GM21367 (cell line): ENCODE data around the gene CEP192.
"Not testable (repeated sequence)": the region's sequence is repeated elsewhere in the genome, so short reads cannot be mapped to it uniquely, and the experiment has no call there.

Source experiments
- ATAC-seq: cut with Tn5 transposase; IDR thresholded peaks from one replicate; pipeline ENCODE4 v1.9.1; 2021; ENCODE audit not compliant: unreplicated experiment

Gene CEP192

GRCh38 chr18:12989397-12990122 lies 1.6 kb upstream of the CEP192 start:
- ATAC-seq, result no peak

DNA sequence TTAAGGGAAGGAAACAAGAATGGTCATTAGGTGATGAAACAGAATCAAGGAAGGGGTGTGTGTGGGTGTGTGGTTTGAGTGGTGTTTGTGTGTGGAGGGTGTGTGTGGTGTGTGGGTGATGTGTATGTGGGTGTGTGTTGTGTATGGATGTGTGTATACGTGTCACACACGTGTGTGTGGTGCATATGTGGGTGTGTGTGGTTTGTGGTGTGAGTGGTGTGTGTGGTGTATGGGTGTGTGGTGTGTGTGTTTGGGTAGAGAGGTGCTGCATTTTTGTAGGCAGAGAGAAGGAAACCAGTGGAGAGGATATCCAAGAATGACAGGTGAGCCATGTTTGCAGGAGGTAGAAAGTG lies 1.1 kb upstream of the CEP192 start:
- ATAC-seq, result no peak

GRCh38 chr18:12990641-12990966 lies 558 bp upstream of the CEP192 start:
- no peak for ATAC-seq

- no peak for ATAC-seq
Measured at GRCh38 chr18:12991821-12992179, 638 bp downstream of the CEP192 start.

- ATAC-seq, result no peak
Measured at GRCh38 chr18:12993439-12993838, 2.3 kb downstream of the CEP192 start.

DNA sequence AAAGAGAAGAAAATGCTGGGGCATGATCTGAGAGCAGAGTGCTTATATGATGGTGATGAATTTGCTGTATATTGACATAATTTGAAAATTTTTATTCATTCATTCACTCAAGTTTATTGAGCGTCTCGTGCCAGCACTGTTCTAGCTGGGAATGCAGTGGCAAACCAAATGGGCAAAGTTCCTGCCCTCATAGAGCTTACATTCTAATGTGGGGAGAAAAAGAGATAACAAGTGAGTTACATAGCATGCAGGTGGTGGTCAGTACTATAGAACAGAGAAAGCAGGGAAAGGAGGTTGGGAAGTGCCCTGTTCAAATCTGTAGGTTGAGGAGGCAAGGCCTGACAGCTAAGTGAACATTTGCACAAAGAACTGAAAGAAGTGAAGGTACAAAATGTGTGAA lies 4.3 kb downstream of the CEP192 start:
- ATAC-seq, result no peak

- ATAC-seq, result no peak
Measured at GRCh38 chr18:12995952-12996477, 4.9 kb downstream of the CEP192 start.

DNA sequence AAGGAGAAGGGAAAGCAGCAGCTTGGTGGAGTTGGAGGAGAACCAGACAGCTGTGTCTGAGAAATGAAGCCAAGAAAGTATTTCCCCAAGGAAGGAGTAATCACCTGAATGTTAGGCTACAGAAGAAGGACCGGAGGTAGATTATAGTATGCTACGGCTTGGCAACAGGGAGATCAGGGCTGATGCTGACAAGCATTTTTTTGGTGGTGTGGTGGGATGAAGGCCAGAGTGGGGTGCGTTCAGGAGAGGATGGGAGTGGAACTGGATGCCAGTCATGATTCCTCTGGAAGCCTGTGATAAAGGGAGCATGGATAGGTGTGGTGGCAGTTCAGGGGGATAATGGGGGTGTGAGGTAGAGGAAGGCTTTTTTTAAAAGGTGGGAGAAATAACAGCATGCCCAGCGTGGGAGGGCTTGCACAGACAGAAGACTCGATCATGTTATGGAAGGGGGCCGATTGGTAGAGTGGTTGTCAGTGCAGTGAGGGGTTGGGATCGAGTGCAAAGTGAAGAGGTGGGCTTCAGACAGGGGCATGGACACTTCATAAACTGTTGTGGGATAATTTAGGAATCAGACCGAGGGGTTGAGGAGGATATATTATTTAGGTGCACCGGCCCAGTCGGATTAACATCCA lies 5.6 kb downstream of the CEP192 start:
- ATAC-seq, result no peak

- ATAC-seq, result not testable (repeated sequence)
Measured at GRCh38 chr18:12997330-12997729, 6.2 kb downstream of the CEP192 start.

DNA sequence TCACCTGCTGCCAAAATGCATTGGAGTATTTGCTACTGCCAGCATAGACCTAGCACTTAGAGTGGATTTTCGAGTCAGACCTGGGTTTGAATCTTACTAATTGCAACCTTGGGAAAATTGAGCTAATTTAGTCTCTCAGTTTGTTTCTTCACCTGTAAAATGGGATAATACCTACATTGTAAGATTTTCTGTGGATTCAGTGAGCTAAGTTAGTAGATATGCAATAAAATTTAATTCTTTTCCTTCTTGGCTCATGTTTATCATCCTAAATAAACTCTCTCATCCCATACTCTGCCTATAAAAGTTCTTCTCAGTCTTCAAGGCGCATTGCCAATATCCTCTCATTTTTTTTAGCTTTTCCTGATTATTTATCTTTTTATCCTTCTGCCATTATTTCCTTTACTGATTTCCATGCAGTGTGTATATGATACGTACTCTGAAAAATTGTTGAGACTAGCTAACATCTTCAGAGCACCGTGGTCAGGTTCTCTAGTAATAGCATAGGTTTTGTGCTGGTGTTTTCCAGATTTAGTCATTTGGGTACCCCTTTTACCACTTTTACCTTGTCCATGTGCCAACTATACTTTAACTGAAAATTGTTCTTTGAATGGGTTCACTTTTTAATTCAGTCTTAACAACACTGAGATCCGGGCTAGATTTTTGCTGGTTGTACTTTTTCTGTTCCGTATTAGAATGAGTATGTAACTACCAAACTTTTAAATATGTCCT lies 7.3 kb downstream of the CEP192 start:
- ATAC-seq, result no peak

GRCh38 chr18:13003466-13003896 lies 12.3 kb downstream of the CEP192 start:
- ATAC-seq, result no peak

DNA sequence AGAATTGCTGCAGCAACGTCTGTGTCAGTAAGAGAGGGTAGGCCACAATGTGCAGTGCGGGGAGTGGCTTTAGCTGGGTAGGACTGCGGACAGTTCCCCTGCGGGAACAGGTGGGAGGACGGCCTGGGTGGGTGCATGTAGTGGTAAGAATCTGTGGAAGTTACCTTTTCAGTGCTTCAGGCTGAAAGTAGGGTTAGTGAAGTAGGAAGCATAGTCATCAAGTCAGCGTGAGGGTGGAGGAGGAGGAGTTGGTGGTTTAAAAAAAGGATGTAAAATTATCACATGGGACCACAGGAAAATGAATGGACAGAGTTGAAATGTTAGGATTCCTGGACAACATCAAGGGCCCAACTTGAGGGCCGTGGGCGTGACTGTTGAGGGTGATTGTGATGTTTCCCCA lies 13.2 kb downstream of the CEP192 start:
- no peak for ATAC-seq

DNA sequence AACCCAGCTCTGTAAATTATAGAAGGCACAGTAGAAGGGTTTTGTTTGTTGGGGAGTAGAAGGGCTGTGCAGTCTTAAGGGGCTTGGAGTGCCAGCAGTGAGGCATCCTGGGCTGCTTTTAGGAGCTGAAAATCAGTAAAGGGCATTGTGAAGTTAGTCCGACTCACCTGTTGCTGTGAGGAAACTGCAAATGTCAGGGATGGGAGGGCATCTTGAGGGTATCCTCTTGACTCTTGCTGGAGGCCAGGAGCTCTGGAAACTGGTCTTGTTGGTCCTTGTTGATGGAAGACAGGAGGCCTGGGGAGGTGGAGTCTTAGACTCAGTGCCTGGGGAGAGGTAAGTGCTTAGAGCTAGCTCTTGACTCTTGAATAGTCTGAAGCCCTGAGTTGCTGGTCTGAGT lies 14.1 kb downstream of the CEP192 start:
- ATAC-seq, result no peak

DNA sequence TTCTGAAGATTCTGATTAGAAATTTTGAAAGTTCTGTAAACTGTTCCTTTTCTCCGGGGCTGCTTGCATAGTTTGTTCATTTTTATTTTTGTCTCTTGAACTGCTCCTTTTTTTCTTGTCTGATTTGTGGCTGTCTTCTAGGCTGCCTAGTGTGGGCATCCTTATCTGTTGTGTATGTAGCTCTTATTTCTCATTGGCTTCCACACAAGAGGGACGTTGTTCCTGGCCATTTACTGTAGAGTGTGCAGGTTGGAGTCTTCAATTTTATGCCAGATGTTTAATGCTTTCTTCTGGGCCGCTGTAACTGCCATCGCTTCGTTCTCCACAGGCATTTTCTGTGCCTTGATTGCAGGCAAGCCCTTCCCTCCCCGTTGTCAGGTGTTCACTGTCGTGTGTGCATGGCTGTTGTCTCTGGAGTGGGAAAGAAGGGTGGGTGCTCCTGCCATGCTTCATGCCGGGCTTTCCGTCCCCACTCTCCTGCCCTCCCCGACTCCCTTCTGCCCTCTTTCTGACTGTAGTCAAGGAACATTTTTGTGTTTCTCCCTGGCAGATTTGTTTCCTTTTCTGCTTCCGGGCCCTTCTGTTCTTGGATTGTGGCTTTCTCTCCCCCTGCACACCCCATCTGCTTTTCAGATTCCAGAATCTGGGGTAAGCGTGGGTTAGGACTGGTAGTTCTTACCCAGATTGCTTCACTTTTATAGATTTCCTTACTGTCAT lies 15.5 kb downstream of the CEP192 start:
- no peak for ATAC-seq

GRCh38 chr18:13007248-13007560 lies 16.0 kb downstream of the CEP192 start:
- ATAC-seq, result no peak

GRCh38 chr18:13011719-13012118 lies 20.6 kb downstream of the CEP192 start:
- ATAC-seq, result no peak

GRCh38 chr18:13014232-13014631 lies 23.1 kb downstream of the CEP192 start:
- no peak for ATAC-seq

- ATAC-seq, result no peak
Measured at GRCh38 chr18:13014818-13015217, 23.7 kb downstream of the CEP192 start.

DNA sequence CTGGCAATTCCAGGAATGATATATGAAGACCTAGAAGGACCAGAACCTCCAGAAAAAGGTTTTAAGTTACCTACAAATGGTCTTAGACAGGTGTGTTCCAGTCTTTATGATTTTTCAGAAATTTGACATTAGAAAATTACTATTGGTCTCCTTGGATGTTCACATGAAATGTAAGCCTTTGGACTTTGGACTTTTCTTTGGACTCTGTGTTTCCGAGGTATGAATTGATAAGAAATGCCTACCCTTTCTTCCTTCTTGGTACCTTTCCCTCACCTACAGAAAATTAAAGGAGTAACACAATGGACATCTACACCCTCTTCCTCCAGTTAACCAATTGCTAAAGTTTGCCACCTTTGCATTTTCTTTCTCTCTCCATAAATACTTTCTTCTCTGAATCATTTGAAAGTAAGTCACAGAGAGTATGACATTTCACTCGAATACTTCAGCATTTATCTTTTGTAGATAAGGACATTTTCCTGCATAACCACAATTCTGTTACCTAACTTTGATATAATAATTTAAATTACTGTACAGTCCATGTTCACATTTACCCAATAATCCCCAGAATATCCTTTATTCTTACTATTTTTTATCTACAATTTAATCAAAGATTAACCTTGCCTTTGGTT lies 26.2 kb downstream of the CEP192 start:
- ATAC-seq, result no peak

DNA sequence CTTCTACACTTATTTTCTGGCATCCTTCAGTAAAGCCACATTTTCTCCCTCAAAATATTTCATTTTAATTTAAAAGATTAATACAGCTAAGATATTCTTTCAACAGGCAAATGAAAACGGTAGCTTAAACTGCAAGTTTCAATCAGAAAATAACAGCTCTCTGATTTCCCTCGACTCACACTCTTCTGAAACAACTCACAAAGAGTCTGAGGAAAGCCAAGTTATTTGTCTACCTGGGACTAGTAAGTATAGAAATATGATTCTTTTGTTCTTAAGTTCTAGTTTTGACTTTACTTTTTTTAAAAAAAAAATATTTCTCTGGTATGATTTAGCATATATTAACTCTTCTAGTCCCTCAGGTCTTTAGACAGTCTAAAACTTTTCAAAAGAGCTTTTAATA lies 27.2 kb downstream of the CEP192 start:
- no peak for ATAC-seq

DNA sequence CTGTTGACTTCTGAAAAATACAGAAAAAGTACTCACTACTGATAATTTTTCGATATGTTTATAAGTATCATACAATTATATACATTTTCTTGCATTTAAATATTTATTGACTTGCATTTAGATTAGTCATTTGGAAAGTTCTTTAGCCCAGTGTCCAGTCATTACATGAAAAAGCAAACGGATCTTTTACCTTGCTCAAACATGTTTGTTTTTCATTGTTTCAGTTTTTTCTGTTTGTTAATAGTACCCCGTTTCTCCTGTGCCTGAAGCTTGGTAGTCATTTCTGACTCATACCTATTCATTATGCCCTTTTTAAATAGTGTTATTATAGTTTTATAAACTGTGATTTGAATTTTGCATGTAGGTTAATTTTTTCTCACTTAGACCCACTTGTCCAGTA lies 28.1 kb downstream of the CEP192 start:
- no peak for ATAC-seq
